ENCODE measurements around the gene NEDD4L.

The NEDD4L gene

DNA sequence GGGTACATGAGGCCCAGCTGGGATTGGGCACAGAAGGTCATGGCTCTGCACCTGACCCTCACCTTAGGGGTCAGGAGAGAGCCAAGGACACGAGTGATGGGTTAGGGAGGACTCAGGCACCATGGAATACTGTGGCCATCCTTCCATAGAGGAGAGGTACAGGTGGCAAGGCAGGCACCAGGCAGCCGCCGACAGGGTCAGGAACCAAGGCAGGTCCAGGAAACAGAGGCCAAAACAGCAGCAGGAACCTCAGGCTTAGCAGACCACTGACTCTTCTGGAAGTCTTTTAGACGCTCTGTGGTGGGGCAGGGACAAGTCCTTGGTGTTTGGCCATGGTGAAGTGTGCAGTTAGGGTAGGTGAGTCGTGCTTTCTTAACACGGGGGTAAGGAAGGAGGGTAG lies 128.0 kb downstream of the NEDD4L start:
- H3K4me3 Mint-ChIP-seq: no peak overlapping the region
- no peaks in the 10 kb centered on the region for H3K9me3 Mint-ChIP-seq (ENCODE audit: low read depth)
- H3K36me3 Mint-ChIP-seq: no peaks in the 10 kb centered on the region
- no peaks in the 10 kb centered on the region for H3K4me1 Mint-ChIP-seq (ENCODE audit: low read depth)
- no peak overlapping the region for H3K27ac Mint-ChIP-seq
- no peaks in the 10 kb centered on the region for H3K27me3 Mint-ChIP-seq

GRCh38 chr18:58174285-58174684 lies 130.3 kb downstream of the NEDD4L start:
- no peaks in the 10 kb centered on the region for H3K27me3 Mint-ChIP-seq
- no peaks in the 10 kb centered on the region for H3K36me3 Mint-ChIP-seq
- no peaks in the 10 kb centered on the region for H3K4me1 Mint-ChIP-seq (ENCODE audit: low read depth)
- no peak overlapping the region for H3K27ac Mint-ChIP-seq
- no peaks in the 10 kb centered on the region for H3K9me3 Mint-ChIP-seq (ENCODE audit: low read depth)
- no peak overlapping the region for H3K4me3 Mint-ChIP-seq

GRCh38 chr18:58175122-58175785 lies 131.2 kb downstream of the NEDD4L start:
- no peaks in the 10 kb centered on the region for H3K36me3 Mint-ChIP-seq
- no peaks in the 10 kb centered on the region for H3K4me1 Mint-ChIP-seq (ENCODE audit: low read depth)
- H3K4me3 Mint-ChIP-seq: no peak overlapping the region
- no peaks in the 10 kb centered on the region for H3K9me3 Mint-ChIP-seq (ENCODE audit: low read depth)
- H3K27me3 Mint-ChIP-seq: no peaks in the 10 kb centered on the region
- H3K27ac Mint-ChIP-seq: no peak overlapping the region

- Mint-ChIP-seq H3K4me3 (no peak overlapping the region), H3K4me1 (ENCODE audit: low read depth) (no peaks in the 10 kb centered on the region), H3K27ac (no peak overlapping the region), H3K27me3 (no peaks in the 10 kb centered on the region), H3K36me3 (no peaks in the 10 kb centered on the region), H3K9me3 (ENCODE audit: low read depth) (no peaks in the 10 kb centered on the region)
Measured at GRCh38 chr18:58175786-58176176, 131.8 kb downstream of the NEDD4L start.

GRCh38 chr18:58177004-58177717 lies 133.1 kb downstream of the NEDD4L start:
- no peak overlapping the region for H3K4me3 Mint-ChIP-seq
- no peaks in the 10 kb centered on the region for H3K9me3 Mint-ChIP-seq (ENCODE audit: low read depth)
- H3K27me3 Mint-ChIP-seq: no peaks in the 10 kb centered on the region
- H3K4me1 Mint-ChIP-seq (ENCODE audit: low read depth): no peaks in the 10 kb centered on the region
- H3K36me3 Mint-ChIP-seq: no peaks in the 10 kb centered on the region
- H3K27ac Mint-ChIP-seq: no peak overlapping the region

- H3K27me3 Mint-ChIP-seq: no peaks in the 10 kb centered on the region
- no peaks in the 10 kb centered on the region for H3K36me3 Mint-ChIP-seq
- H3K4me3 Mint-ChIP-seq: no peak overlapping the region
- H3K9me3 Mint-ChIP-seq (ENCODE audit: low read depth): no peaks in the 10 kb centered on the region
- no peak overlapping the region for H3K27ac Mint-ChIP-seq
- no peaks in the 10 kb centered on the region for H3K4me1 Mint-ChIP-seq (ENCODE audit: low read depth)
Measured at GRCh38 chr18:58177896-58178470, 134.0 kb downstream of the NEDD4L start.

- no peaks in the 10 kb centered on the region for H3K4me1 Mint-ChIP-seq (ENCODE audit: low read depth)
- H3K27me3 Mint-ChIP-seq: no peaks in the 10 kb centered on the region
- H3K36me3 Mint-ChIP-seq: no peaks in the 10 kb centered on the region
- H3K9me3 Mint-ChIP-seq (ENCODE audit: low read depth): no peaks in the 10 kb centered on the region
- no peak overlapping the region for H3K27ac Mint-ChIP-seq
- H3K4me3 Mint-ChIP-seq: no peak overlapping the region
Measured at GRCh38 chr18:58178511-58178910, 134.5 kb downstream of the NEDD4L start.

- H3K4me3 Mint-ChIP-seq: no peak overlapping the region
- H3K4me1 Mint-ChIP-seq (ENCODE audit: low read depth): no peaks in the 10 kb centered on the region
- H3K36me3 Mint-ChIP-seq: no peaks in the 10 kb centered on the region
- no peaks in the 10 kb centered on the region for H3K9me3 Mint-ChIP-seq (ENCODE audit: low read depth)
- no peak overlapping the region for H3K27ac Mint-ChIP-seq
- no peaks in the 10 kb centered on the region for H3K27me3 Mint-ChIP-seq
Measured at GRCh38 chr18:58180172-58180571, 136.1 kb downstream of the NEDD4L start.

DNA sequence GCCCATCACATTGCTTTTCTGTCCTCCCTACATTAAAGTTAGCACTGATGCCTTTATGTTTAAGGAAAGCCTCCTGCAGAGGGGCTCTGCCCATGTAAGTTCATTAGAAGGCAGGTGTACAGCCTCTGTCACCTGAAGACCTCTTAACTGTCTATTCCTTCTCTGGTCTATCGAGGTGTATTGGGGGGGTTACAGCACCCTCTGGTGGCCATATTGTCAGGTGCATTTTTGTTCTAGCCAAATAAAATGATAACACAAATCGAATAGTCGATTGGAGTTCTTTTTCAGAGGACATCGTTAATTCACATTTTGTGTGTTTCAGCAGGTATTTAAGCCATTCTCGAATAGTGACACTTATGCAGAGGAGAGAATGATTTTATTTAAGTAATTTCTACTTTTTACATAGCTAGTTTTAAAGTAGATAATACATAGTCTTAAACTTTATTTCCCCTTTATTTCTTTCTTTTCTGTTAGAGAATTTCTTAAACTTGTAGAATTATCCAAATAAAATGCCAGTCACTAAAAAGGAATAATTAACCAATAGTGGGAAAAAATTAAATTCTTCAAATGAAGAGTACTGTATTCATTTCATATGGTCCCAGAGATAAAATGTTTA lies 136.8 kb downstream of the NEDD4L start:
- H3K27ac Mint-ChIP-seq: no peak overlapping the region
- H3K27me3 Mint-ChIP-seq: no peaks in the 10 kb centered on the region
- H3K4me3 Mint-ChIP-seq: no peak overlapping the region
- H3K4me1 Mint-ChIP-seq (ENCODE audit: low read depth): no peaks in the 10 kb centered on the region
- no peaks in the 10 kb centered on the region for H3K36me3 Mint-ChIP-seq
- no peaks in the 10 kb centered on the region for H3K9me3 Mint-ChIP-seq (ENCODE audit: low read depth)

- Mint-ChIP-seq H3K27me3 (no peaks in the 10 kb centered on the region), H3K9me3 (ENCODE audit: low read depth) (no peaks in the 10 kb centered on the region), H3K36me3 (no peaks in the 10 kb centered on the region), H3K4me3 (no peak overlapping the region), H3K27ac (no peak overlapping the region), H3K4me1 (ENCODE audit: low read depth) (no peaks in the 10 kb centered on the region)
Measured at GRCh38 chr18:58181988-58182387, 138.0 kb downstream of the NEDD4L start.

DNA sequence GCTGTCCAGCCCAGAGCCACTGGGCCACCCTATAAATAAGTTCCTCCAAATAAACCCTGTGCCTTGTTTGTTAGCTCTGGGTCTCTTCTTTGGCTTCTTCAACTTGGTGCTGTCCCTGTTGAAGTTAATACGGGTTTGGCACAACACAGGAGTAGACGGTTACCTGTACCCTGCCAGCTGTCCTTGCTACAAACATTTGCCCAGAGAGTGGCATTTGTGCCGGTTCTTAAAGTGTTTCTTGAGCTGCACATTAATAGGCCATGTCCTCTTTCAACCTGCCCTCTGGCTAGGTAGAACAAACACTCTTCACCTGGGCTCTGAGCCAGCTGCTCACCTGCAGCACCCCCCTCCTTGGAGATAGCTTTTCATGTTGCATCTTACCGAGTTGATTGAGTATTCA lies 139.2 kb downstream of the NEDD4L start:
- Mint-ChIP-seq H3K36me3 (no peaks in the 10 kb centered on the region), H3K27ac (no peak overlapping the region)

DNA sequence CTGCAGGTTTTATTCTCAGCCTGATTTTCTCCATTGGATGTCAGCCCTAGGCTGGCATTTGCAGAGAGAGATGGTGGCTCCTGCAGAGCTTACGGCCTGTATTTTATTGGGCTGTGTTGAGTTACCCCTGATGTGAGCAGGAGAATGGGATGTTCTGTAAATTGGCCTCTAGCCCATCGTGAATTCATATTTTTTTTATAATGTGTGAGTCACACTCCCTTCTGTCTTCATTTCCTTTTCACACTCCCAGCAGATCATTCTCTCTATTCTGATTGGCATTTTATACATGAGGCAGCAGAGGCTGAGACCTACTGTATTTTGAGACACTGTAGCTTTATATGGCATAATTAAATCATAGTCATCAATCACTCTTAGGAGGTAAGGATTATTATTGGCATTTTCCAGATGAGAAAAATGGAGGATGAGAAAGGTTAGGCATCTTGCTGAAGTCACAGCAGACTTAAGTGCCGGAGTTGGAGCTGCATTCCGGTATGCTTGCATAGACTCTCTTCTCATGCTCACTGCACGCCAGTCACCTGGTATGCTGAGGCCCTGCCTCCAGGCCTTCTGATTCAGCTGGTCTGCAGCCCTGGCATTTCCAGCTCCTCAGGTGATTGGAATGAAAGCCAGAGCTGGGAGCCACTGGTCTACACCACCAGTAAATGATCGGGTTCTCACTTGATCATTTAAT lies 142.4 kb downstream of the NEDD4L start:
- H3K36me3 Mint-ChIP-seq: no peaks in the 10 kb centered on the region
- no peaks in the 10 kb centered on the region for H3K27me3 Mint-ChIP-seq
- no peaks in the 10 kb centered on the region for H3K9me3 Mint-ChIP-seq (ENCODE audit: low read depth)
- no peak overlapping the region for H3K27ac Mint-ChIP-seq
- H3K4me3 Mint-ChIP-seq: no peak overlapping the region
- no peaks in the 10 kb centered on the region for H3K4me1 Mint-ChIP-seq (ENCODE audit: low read depth)

More for the DNA sequence above, 139.2 kb downstream of the NEDD4L start:
- H3K4me1 Mint-ChIP-seq (ENCODE audit: low read depth): no peaks in the 10 kb centered on the region
- no peak overlapping the region for H3K4me3 Mint-ChIP-seq
- no peaks in the 10 kb centered on the region for H3K9me3 Mint-ChIP-seq (ENCODE audit: low read depth)
- no peaks in the 10 kb centered on the region for H3K27me3 Mint-ChIP-seq

GRCh38 chr18:58187674-58188073 lies 143.6 kb downstream of the NEDD4L start:
- Mint-ChIP-seq H3K36me3 (no peaks in the 10 kb centered on the region), H3K9me3 (ENCODE audit: low read depth) (no peaks in the 10 kb centered on the region), H3K27ac (no peak overlapping the region), H3K27me3 (no peaks in the 10 kb centered on the region), H3K4me1 (ENCODE audit: low read depth) (no peaks in the 10 kb centered on the region), H3K4me3 (no peak overlapping the region)

DNA sequence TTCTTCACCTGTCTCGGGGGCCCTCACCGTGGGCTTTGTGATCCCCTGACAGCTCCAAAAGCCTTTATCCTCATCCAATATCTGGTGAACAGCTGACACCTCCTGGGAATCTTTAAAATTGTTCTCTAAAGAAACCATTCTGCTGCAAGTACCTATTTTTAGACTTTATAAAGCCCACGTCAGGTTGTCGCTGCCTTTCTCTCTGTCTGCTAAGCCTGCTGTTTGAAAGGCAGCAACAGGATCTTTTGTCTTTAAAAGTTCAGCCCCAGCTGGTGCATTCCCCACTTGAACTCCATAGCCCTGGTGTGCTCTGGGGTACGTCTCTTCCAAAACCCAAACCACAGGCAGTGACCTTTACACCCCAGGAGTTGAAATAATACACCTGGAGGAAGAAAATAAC lies 145.0 kb downstream of the NEDD4L start:
- peaks cover 2% of the 10 kb centered on the region for H3K36me3 Mint-ChIP-seq
- no peaks in the 10 kb centered on the region for H3K9me3 Mint-ChIP-seq (ENCODE audit: low read depth)
- H3K4me1 Mint-ChIP-seq (ENCODE audit: low read depth): no peaks in the 10 kb centered on the region
- H3K27ac Mint-ChIP-seq: no peak overlapping the region
- H3K27me3 Mint-ChIP-seq: no peaks in the 10 kb centered on the region
- H3K4me3 Mint-ChIP-seq: no peak overlapping the region
